Left lobe of liver (tissue), 2 donors: ENCODE measurements around the gene DES. TPM values are rescaled to one million over a fixed set of nuclear protein-coding genes. Genes with fewer than 3 reads are reported as not detected.
A peak's percentile ranks its signal among the peaks of the same experiment; 100 is the strongest.

Experiments
- ATAC-seq: fragments of 200-7000 bp; cut with Tn5 transposase; one replicate; pipeline ENCODE4 v1.9.1; 2020; ENCODE audit warnings: mild to moderate bottlenecking, moderate library complexity
- DNase-seq: peaks from one replicate; pipeline ENCODE4 v3.0.0-alpha.2; 2020; ENCODE audit warnings: low spot score
- total RNA-seq: library from RNA; stranded (reverse); gene quantifications from one replicate; pipeline ENCODE4 v1.2.1, GENCODE V29; 2021
- donor health status: DM: no; HTN: no; CAD: no; lungs with moderate emphysema.
- donor health status: DM: no; HTN: yes; CAD: no.

The DES gene
- total RNA-seq, 1 donor from 2014 or later: 1.8 TPM

- no peak for DNase-seq
- ATAC-seq: no peak
Observed at GRCh38 chr2:219419012-219419324, 791 bp downstream of the DES start.

- ATAC-seq (no peak), DNase-seq (no peak)
Observed at GRCh38 chr2:219419331-219420197, 1.4 kb downstream of the DES start.

GRCh38 chr2:219420687-219421086, 2.5 kb downstream of the DES start:
- DNase-seq (no peak), ATAC-seq (no peak)

GRCh38 chr2:219421323-219421722, 3.1 kb downstream of the DES start:
- ATAC-seq (no peak), DNase-seq (no peak)

GRCh38 chr2:219422952-219423534, 4.9 kb downstream of the DES start:
- DNase-seq (no peak), ATAC-seq (no peak)

- ATAC-seq (no peak), DNase-seq (no peak)
Observed at GRCh38 chr2:219423652-219424377, 5.6 kb downstream of the DES start.

GRCh38 chr2:219425238-219426067, 7.3 kb downstream of the DES start:
- DNase-seq (no peak), ATAC-seq (no peak)

GRCh38 chr2:219426068-219426443, 7.9 kb downstream of the DES start:
- DNase-seq (no peak), ATAC-seq (no peak)

- no peak for ATAC-seq
- no peak for DNase-seq
Observed at GRCh38 chr2:219426534-219427136, 8.5 kb downstream of the DES start.

GRCh38 chr2:219428469-219428868, 10.3 kb downstream of the DES start:
- DNase-seq (no peak), ATAC-seq (no peak)

- no peak for ATAC-seq
- no peak for DNase-seq
Observed at GRCh38 chr2:219429958-219430606, 11.9 kb downstream of the DES start.

- no peak for DNase-seq
- peak; percentile 87 for ATAC-seq
Observed at GRCh38 chr2:219430633-219431615, 12.7 kb downstream of the DES start.

- DNase-seq: no peak
- peak; percentile 16 for ATAC-seq
Observed at GRCh38 chr2:219433666-219434467, 15.7 kb downstream of the DES start.

- ATAC-seq (no peak), DNase-seq (no peak)
Observed at GRCh38 chr2:219434468-219434717, 16.2 kb downstream of the DES start.

GRCh38 chr2:219434718-219435525, 16.7 kb downstream of the DES start, which contains the start of gene SPEG:
SPEG (plus strand) TSS chr2:219434843; CDS start chr2:219434978, 135 bp downstream.
- no peak for DNase-seq
- ATAC-seq: peak; percentile 23

- no peak for DNase-seq
- no peak for ATAC-seq
Observed at GRCh38 chr2:219435701-219436100, 17.5 kb downstream of the DES start.

- DNase-seq (no peak), ATAC-seq (no peak)
Observed at GRCh38 chr2:219436491-219436890, 18.3 kb downstream of the DES start.

- no peak for ATAC-seq
- no peak for DNase-seq
Observed at GRCh38 chr2:219437141-219437540, 19.0 kb downstream of the DES start.
